ENCODE measurements around the gene DNAJC18. TPM values are rescaled to one million over a fixed set of nuclear protein-coding genes. Genes with fewer than 3 reads are reported as not detected.

Gene DNAJC18
- total RNA-seq, 4 donors from 2014 or later, result 7.9 to 21.0 (median 12.7) TPM

DNA sequence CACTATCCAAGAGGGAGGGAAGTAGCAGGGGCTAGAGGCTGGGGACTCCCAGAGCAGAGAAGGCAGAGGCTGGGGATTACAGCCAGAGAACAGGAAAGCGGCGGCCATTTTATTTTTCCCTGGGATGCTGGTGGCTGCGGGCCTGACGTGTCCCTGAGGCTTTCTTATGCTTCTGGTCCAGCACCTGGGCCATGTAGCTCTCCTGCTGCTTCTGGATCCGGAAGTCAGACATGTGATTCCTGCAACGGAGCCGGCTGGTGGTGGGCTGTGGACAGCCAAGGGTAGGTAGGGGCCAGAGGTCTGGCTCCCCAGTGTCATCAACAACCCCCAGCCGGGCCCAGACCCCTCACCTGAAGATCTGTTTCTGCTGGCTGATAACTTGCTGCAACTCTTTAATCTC is 42.6 kb downstream of the DNAJC18 start:
- 87 to 89% methylated on average over 8 of the region's 8 CpGs for WGBS, 2 donors
- DNase-seq, result no peak
- Histone ChIP-seq H3K4me3 (replicated peaks in 1 of 3) (no peak overlapping the region), H3K27me3 (no peaks in the 10 kb centered on the region), H3K27ac (no peak overlapping the region), H3K4me1 (peaks cover 15 to 35% of the 10 kb centered on the region in 2 donors), H3K36me3 (no peaks in the 10 kb centered on the region), H3K9me3 (no peaks in the 10 kb centered on the region)
- no peak for TF ChIP-seq POLR2A (IDR thresholded peaks at IDR 0.05)
- TF ChIP-seq, protein P1, sequence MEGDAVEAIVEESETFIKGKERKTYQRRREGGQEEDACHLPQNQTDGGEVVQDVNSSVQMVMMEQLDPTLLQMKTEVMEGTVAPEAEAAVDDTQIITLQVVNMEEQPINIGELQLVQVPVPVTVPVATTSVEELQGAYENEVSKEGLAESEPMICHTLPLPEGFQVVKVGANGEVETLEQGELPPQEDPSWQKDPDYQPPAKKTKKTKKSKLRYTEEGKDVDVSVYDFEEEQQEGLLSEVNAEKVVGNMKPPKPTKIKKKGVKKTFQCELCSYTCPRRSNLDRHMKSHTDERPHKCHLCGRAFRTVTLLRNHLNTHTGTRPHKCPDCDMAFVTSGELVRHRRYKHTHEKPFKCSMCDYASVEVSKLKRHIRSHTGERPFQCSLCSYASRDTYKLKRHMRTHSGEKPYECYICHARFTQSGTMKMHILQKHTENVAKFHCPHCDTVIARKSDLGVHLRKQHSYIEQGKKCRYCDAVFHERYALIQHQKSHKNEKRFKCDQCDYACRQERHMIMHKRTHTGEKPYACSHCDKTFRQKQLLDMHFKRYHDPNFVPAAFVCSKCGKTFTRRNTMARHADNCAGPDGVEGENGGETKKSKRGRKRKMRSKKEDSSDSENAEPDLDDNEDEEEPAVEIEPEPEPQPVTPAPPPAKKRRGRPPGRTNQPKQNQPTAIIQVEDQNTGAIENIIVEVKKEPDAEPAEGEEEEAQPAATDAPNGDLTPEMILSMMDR (IDR thresholded peaks at IDR 0.05), result no peak
- intact Hi-C loops (cut with DNase I), result no loop called here

DNA sequence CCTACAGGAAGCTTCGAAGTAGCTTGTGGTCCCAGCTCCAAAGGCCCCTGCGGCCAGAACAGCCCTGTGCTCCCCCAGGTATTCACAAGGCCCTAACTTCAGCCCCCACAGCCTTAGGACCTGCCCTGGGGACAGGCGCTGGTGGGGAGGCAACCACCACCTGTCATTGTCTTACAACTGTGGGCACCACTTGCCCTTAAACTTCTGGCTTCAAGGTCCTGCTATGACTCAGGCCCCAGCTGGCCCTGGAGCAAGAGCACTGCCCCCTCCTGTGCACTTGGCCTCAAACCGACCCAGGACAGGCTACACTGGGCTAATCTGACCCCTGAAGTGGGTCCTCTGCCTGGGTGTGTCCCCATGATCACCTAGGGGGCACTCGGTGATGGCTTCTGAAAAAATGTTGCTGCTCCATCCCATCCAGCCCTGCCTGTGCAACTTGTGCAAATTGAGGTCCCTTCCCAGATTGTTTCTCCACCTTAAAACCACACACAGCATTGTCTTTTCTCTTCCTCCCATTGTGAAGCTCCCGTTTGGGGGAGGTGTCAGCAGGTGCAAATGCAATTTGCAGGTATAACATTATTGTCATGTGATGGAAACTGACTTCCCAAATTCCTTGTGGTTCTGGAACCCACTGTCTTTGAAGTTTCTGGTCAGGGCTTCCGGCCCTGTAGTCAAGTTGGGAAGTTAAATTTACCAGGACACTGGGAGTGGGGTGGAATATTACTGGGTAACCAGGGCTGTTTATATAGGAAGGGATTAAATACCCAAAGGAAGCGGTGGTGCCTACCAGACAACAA is 43.3 kb downstream of the DNAJC18 start:
- Histone ChIP-seq H3K36me3 (no peaks in the 10 kb centered on the region), H3K4me3 (replicated peaks in 1 of 3) (no peak overlapping the region), H3K27me3 (no peaks in the 10 kb centered on the region), H3K9me3 (no peaks in the 10 kb centered on the region), H3K27ac (no peak overlapping the region), H3K4me1 (peaks cover 15 to 36% of the 10 kb centered on the region in 2 donors)
- TF ChIP-seq, protein P1 (IDR thresholded peaks at IDR 0.05), result no peak
- TF ChIP-seq POLR2A (IDR thresholded peaks at IDR 0.05), result no peak
- intact Hi-C loops (cut with DNase I), result no loop called here
- 86 to 89% methylated on average over 8 of the region's 8 CpGs for WGBS, 2 donors
- no peak for DNase-seq

DNA sequence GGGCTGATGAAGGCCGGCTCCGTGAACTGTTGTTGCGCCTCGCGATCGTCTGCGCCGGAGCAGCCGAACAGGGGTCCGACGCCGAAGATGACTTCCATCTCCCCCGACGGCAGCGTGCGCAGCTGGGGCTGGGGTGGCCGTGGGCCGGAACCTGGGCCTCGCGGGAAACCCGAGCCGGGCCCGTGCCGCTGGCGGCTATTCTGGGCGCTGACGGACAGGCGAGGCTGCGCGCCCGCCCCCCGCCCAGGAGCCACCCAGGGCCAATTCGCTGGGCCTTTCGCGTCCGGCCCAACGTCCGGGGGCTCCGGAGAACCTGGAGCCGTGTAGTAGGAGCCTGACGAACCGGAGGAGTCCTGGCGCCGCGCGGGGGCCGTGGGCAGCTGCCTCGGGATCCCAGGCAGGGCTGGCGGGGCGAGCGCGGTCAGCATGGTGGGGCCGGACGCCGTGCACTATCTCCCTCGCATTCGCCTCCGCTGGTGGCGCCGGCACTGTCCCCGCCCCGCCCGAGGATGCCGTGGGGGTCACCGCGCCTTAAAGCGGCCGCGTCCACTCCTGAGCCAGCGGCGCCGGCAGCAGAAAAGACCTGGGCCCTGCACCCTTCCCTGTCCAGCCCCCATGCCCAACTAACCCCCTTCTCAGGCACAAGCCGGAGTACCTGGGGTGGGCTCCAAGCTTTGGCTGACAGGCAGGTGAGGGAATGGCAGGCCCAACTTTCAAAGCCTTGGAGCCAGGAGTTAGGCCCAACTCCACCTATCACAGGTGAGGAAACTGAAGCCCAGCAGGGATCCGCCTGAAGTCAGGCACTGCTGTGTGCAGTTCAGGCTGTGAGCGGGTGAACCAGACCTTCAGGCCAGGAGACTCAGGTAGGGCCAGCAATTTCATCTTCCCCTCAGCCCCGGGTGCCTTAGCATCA is 44.4 kb downstream of the DNAJC18 start, which contains the start of gene PROB1:
Gene PROB1 (minus strand): TSS at position 451 of the 913 bp plus-strand sequence. CDS start 23 bp downstream, at position 428.
- no peaks in the 10 kb centered on the region for H3K36me3 ChIP-seq
- H3K4me1 ChIP-seq, result peaks cover 15 to 36% of the 10 kb centered on the region in 2 donors
- peak within 1 kb of the TSS in 2 of 3 donors; percentile 50 to 56 for H3K27ac ChIP-seq
- 32 to 35% methylated on average over 11 to 18 of the region's 76 CpGs for WGBS, 2 donors
- DNase-seq, result peak; percentile 17 to 21
- peak within 1 kb of the TSS in 2 of 3 donors; percentile 21 to 36 for H3K4me3 ChIP-seq (replicated peaks in 1 of 3)
- no peaks in the 10 kb centered on the region for H3K9me3 ChIP-seq
- no peaks in the 10 kb centered on the region for H3K27me3 ChIP-seq
- intact Hi-C loops (cut with DNase I), result no loop called here
- TF ChIP-seq, protein P1 (IDR thresholded peaks at IDR 0.05), result no peak
- TF ChIP-seq POLR2A (IDR thresholded peaks at IDR 0.05), result peak in 1 of 2 donors; percentile 36

- Histone ChIP-seq H3K9me3 (no peaks in the 10 kb centered on the region), H3K4me3 (replicated peaks in 1 of 3) (peak overlapping the region in 2 of 3 donors; percentile 21 to 36), H3K4me1 (peaks cover 15 to 36% of the 10 kb centered on the region in 2 donors), H3K36me3 (no peaks in the 10 kb centered on the region), H3K27ac (peak overlapping the region in 1 of 3 donors; percentile 56), H3K27me3 (no peaks in the 10 kb centered on the region)
- WGBS, 2 donors, result 0% methylated on average over 16 of the region's 62 CpGs; no CpG with 5 or more reads in 1 of the 2 donors
- TF ChIP-seq POLR2A (IDR thresholded peaks at IDR 0.05), result no peak
- TF ChIP-seq, protein P1 (IDR thresholded peaks at IDR 0.05), result peak in 2 of 6 experiments; percentile 56 to 58
- DNase-seq, result peak; percentile 38 to 61
- intact Hi-C loops (cut with DNase I), result no loop called here
These were observed 45.1 kb downstream of the DNAJC18 start for GRCh38 chr5:139394123-139394653.
